Left lobe of liver (tissue), 2 donors: ENCODE measurements around the gene CYP4F2. TPM values are rescaled to one million over a fixed set of nuclear protein-coding genes. Genes with fewer than 3 reads are reported as not detected.
"Not testable (repeated sequence)": the region's sequence is repeated elsewhere in the genome, so short reads cannot be mapped to it uniquely, and the experiment has no call there.

Source experiments
- ATAC-seq: fragments of 200-7000 bp; cut with Tn5 transposase; one replicate; pipeline ENCODE4 v1.9.1; 2020; ENCODE audit warnings: mild to moderate bottlenecking, moderate library complexity
- DNase-seq: peaks from one replicate; pipeline ENCODE4 v3.0.0-alpha.2; 2020; ENCODE audit warnings: low spot score
- total RNA-seq: library from RNA; stranded (reverse); gene quantifications from one replicate; pipeline ENCODE4 v1.2.1, GENCODE V29; 2021
- donor health status: DM: no; HTN: no; CAD: no; lungs with moderate emphysema.
- donor health status: DM: no; HTN: yes; CAD: no.

The CYP4F2 gene, protein sequence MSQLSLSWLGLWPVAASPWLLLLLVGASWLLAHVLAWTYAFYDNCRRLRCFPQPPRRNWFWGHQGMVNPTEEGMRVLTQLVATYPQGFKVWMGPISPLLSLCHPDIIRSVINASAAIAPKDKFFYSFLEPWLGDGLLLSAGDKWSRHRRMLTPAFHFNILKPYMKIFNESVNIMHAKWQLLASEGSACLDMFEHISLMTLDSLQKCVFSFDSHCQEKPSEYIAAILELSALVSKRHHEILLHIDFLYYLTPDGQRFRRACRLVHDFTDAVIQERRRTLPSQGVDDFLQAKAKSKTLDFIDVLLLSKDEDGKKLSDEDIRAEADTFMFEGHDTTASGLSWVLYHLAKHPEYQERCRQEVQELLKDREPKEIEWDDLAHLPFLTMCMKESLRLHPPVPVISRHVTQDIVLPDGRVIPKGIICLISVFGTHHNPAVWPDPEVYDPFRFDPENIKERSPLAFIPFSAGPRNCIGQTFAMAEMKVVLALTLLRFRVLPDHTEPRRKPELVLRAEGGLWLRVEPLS
- total RNA-seq, result 228 TPM

DNA sequence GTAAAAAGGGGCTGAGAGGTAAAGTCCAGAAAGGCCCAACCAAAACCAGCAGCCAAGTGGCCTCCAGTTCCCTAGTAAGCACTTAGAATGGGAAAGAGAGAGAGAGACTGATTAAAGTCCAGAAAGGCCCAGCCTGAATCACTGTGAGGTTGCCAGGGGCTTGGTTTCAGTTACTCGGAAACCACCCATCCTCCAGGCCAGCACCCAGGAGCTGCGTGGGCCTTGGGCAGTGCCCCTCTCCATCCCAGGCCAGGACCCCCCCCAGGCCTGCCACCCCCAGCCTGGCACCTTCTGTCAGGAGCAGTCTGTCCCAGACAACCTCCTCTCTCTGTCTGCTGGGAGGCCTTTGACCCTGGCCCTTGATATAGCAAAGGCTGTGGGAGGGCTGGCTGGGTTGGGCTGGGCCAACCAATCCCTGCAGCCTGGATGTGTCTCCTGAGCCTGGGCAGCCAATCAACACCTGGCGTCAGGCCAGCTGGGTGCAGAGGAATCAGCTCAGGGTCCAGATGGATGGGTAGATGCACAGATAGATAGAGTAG lies at the start of gene CYP4F2:
CYP4F2 (minus strand) TSS at position 337 of the 539 bp plus-strand sequence. CDS start 463 bp downstream, outside the sequence.
- DNase-seq, result peak; percentile 97
- ATAC-seq, result peak; percentile 93

DNA sequence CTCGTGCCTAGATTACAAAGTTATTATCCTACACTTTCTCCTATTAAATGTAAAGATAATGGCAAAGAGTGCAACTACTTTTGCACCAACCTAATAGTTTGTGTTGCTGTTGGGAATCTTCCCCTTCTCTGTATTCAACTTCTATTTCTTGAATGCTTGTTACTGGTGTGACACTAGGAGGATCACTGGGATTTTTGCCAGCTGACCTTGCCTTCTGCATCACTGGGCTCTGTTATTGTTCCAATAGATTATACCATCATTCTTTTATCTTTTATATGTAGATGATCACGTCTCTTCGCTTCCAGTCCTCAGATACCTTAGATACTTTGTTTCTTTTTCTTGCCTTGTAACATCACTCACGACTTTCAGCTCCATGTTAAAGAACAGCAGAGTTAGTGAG lies 47.4 kb upstream of the CYP4F2 start:
- DNase-seq (no peak), ATAC-seq (peak; percentile 37)

DNA sequence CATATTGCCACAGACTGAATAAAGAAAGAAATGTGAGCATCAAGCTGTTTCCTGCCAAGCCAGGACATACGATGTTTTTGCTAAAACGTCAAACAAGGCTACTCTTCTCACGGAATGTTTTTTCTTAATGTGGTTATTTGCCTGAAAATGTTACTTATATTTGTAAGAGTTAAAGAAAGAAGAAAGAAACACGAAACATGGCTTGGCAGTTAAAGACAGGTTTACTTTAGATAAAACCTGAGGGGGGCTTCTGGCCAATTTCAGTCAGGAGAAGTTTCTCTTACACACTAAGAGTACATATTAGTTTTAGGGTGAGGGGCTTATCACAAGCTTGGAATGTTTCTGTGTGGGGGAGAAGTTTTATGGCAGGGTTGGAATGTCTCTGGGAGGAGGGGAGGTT lies 46.5 kb upstream of the CYP4F2 start:
- ATAC-seq (no peak), DNase-seq (no peak)

DNA sequence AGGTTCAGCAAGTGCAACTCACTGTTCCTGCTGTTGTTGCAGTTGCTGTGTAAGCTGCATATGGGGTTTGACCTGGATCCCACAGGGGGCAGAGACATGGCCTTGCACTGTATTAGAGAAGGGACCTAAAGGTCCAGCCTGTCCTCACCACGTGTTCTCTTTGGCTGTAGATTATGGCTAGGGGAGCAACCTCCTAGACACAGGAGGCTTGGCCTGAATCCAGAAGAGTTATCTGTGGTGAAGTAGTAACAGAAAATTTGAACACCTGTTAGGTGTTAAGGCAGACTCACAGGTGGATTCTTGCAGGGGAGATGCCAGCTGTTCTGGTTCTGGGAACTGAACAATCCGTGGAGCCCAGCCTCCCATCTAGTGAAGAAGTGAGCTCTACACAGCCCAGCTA lies 39.9 kb upstream of the CYP4F2 start:
- no peak for DNase-seq
- no peak for ATAC-seq

DNA sequence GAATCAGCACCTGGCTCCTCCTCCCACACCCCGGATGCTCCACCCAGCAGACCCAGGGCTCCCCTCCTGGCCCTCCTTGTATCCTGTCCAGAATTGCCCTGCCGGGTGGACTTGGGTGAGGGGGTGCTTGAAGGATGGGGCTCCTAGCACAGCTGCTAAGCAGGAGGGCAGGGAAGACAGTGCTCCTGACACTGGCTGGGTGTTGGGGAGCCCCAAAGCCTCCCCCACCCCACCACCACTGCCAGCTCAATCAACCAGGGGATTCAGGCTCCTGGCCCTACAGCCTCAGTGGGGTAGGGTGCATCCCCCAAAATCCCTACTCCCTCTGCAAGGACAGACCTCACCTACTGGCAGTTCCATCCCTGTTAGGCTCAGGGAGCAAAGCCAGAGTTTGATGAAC lies 39.1 kb upstream of the CYP4F2 start:
- DNase-seq, result no peak
- ATAC-seq, result no peak

DNA sequence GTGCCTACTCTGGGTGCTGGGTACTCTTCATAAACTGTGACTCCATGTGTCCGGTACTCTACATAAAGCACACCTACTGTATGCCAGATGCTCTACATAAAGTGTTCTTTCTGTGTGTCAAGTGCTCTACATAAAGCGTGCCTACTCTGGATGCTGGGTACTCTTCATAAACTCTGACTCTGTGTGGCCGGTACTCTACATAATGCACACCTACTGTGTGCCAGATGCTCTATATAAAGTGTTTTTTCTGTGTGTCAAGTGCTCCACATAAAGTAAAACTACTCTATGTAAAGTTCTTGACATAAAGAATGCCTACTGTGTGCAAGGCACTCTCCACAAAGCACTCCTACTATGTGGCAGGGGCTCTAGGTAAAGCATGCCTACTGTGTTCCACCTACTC lies 38.3 kb upstream of the CYP4F2 start:
- peak; percentile 33 for DNase-seq
- ATAC-seq, result no peak

DNA sequence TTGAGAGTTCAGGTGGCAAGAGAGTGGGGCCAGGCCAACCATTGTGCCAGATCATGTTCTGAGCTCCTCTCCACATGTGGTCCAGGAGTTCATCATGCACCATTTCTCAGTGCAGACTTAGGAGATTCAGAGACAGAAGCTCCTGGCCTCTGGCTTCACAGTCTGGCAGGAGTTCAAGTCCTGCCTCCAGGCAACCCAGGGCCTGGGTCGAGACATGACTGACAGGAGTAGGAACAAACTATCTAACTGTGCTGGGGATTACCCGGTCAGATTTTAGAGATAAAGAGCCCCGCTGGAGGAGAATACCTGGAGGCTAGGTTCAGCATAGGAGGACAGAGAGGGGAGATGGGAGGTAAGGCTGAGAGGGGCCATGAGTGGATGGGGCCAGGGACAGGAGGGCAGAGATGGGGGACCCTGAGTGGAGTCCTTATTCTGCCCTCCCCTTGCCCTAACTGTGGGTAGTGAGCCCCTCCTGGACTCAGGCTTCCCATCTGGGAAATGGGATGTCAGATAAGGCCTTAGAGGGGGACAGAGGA lies 37.4 kb upstream of the CYP4F2 start:
- ATAC-seq, result peak; percentile 55
- DNase-seq, result peak; percentile 68

DNA sequence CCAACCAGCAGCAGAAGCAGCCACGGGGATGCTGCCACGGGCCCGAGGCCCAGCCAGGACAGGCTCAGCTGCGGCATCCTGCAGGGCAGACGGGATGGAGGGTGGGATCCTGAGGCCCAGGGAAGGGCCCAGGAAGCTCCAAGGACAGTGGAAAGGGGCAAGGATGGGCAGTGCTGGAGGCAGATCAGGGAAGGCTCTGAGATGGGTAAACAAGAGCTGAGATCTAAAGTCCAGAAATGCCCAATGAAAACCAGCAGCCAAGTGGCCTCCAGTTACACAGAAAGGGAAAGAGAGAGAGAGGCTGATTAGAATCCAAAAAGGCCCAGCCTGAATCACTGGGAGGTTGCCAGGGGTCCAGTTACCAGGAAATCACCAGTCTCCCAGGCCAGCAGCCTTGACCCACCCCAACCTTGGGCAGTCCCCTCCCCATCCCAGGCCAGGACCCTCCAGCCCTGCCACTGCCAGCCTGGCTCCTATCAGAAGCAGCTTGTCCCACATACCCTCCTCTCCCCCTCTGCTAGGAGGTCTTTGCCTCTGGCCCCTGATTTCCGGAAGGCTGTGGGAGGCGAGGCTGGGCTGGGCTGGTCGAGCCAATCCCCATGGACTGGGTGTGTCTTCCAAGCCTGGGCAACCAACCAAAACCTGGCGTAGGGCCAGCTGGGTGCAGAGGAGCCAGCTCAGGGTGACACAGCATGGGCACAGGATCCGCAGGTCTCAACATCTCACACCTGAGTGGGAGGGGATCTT lies 36.6 kb upstream of the CYP4F2 start, which contains the start of gene CYP4F11:
CYP4F11 (minus strand) TSS at position 198 of the 747 bp plus-strand sequence; CDS start at position 77, 121 bp downstream.
- ATAC-seq, result peak; percentile 83
- DNase-seq, result peak; percentile 97

DNA sequence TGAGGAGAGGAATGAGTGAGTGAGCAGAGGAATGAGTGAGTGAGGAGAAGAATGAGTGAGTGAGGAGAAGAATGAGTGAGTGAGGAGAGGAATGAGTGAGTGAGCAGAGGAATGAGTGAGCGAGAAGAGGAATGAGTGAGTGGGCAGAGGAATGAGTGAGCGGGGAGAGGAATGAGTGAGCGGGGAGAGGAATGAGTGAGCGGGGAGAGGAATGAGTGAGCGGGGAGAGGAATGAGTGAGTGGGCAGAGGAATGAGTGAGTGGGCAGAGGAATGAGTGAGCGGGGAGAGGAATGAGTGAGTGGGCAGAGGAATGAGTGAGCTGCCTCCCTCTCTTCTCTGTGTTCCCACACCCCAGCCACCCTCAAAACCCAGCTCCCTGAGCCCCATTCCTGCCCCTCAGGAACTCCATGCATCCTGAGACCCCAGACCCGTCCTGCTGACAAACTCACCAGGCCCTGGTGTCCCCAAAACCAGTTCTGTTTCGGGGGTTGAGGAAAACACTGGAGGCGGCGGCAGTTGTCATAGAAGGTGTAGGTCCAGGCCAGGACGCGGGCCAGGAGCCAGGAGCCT lies 36.0 kb upstream of the CYP4F2 start:
- DNase-seq, ATAC-seq: not testable (repeated sequence)

DNA sequence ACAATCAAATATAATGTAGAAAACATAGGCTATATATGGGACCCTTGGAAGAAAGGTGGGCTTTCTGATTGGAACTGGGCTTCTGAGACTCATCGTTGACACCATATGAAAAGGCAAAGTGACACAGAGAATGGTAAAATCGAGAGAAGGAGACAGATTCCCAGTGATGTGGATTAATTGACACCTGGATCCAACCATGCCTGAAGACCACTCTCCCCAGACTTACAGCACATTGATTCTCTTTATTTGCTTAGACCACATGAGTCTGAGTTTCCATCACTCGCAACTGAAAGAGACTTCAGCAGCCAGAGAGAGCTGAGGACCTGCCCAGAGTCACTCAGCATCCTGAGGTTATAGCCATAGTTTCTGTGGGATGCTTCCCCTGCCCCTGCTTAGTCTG lies 30.4 kb upstream of the CYP4F2 start:
- ATAC-seq, result no peak

DNA sequence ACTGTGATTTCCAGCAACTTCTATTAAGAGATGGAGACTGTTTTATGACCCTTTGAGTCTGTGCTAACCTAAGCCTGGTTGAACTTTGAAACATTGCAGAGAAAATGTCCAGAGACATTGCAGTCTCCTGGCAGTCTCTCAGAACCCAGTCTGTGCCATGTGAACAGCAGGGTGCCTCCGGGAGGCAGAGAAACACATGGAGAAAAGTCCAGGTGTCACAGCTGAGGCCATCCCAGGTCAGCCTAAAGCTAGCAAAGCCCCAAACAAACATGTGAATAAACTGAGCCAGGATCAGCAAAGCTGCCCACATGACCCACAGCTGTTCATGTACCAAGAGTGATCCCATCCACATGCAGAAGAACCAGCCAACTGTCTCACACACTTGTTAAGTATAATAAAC lies 28.6 kb upstream of the CYP4F2 start:
- DNase-seq (peak; percentile 93), ATAC-seq (peak; percentile 88)

More for the DNA sequence above, 30.4 kb upstream of the CYP4F2 start:
- no peak for DNase-seq

DNA sequence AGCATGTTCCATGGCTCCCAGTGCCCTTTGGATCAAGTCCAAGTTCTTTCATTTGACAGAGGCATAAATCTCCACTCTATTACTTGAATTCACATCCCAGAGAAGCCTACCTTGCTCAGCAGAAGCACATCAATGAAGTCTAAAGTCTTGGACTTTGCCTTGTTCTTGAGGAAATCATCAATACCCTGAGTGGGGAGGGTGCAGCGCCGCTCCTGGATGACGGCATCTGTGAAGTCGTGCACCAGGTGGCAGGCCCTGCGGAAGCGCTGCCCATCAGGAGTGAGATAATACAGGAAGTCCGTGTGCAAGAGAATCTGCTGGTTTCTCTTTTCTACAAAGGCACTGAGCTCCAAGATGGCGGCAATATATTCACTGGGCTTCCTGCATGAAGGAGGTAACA lies 25.8 kb upstream of the CYP4F2 start:
- peak; percentile 35 for DNase-seq
- ATAC-seq, result no peak

DNA sequence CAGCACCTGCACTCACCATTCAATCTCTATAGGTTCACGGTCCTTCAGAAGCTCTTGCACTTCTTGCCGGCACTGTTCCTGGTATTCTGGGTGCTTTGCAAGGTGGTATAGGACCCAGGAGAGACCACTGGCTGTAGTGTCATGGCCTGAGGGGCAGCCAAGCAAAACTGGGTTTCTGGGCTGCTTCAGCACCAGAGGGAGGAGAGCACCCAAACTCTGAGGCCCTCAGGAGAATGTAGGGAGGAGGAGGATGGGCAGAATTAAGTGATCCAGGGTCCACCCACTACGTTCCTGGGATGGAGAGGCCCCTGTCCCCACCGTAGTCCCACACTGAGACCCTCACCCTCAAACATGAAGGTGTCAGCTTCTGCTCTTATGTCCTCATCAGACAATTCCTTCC lies 24.1 kb upstream of the CYP4F2 start:
- ATAC-seq (no peak), DNase-seq (peak; percentile 26)

DNA sequence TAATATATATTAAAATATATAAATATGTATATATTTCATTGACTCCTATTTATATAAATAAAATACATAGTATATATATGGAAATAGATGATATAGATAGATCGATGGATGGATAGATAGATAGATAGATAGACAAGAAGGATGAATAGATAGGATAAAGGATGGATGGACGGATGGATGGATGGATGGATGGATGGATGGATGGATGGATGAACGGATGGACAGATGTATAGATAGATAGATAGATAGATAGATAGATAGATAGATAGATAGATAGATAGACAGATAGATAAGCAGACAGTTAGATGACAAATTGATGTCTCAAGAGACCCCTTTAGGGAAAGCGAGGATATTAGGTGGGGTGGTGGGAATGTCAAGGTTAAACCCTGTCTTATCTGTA lies 21.4 kb upstream of the CYP4F2 start:
- DNase-seq, result no peak
- no peak for ATAC-seq

DNA sequence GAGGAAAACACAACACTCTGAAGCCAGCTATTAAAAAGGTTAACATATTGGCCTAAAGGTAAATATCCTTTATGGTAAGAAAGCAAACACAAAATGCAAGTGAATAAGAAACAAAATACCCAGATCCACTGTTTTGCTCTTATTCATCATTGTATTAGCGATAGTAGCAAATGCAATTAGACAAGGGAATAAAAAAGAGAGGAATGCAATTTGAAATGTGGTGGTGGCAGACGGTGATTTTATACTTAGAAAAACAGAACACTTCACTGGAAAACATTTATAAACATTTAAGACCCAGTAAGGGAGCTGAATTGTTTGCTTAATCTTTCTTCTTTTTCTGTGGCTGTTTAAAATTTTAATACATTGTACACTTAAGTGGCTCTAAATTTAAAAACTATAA lies 17.2 kb upstream of the CYP4F2 start:
- ATAC-seq, result no peak

DNA sequence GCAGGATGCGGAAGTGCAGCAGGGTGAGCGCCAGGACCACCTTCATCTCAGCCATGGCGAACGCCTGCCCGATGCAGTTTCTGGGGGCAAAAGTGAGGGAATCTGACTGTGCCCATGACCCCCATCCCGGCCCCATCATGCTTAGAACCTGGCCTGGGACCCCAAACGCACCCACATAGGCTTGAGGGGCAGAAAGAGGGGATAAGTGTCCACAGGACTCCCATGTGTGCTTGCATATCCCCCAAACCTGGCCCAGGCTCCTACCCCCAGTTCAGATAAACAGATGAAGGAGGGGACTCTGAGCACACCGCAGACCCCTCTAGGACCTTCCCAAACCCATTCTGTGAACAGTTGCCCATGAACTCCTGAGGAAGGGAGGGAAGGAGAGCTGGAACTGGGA lies 16.0 kb upstream of the CYP4F2 start:
- DNase-seq (no peak), ATAC-seq (no peak)

More for the DNA sequence above, 17.2 kb upstream of the CYP4F2 start:
- DNase-seq, result no peak

DNA sequence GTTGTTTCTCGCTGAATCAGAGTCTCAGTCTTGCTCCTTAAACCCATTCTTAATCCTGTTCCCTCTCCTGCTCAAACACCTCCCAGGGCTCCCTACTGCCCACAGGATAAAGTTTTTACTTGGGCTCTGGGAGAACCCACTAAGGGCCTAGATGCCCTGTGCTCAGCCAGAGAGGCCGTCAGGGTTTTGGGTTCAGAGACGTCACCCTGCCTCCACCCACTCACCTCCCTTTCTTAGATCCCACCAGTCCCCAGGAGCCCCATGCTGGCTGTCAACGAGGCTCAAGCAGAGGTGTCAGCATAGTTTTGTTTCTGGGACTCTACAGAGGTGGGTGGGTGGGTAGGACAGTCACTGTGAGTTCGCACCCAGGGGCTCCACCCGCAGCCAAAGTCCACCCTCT lies 15.5 kb upstream of the CYP4F2 start:
- no peak for ATAC-seq
- no peak for DNase-seq

DNA sequence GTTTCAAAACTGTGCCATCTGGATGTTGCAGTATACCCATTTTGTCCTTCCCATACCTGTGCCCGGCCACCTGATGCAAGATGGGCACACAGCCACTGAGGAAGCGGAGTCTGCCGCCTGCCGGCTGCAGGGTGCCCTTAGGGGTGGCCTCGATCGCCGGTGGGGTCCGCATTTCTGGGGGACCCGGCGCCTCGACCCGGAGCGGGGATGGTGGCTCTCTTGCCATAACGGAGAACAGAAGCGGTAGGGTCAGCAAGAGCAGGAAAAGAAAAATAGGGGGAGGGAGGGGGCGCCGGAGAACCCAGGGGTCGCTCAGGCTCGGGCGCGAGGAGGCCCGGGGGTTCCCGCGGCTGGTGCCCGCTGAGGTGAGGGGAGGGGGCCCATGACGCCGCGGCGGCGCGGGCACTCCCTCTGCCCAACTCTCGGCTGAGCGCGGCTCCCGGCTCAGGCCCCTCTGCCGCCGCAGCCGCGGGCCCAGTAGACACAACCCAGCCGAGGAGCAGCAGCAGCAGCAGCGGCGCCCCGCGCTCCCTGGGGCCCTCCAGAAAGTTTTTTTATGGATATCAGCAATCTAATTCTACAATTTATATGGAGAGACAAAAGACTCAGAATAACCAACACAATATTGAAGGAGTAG lies 13.8 kb upstream of the CYP4F2 start:
- DNase-seq, result no peak
- ATAC-seq, result peak; percentile 38

DNA sequence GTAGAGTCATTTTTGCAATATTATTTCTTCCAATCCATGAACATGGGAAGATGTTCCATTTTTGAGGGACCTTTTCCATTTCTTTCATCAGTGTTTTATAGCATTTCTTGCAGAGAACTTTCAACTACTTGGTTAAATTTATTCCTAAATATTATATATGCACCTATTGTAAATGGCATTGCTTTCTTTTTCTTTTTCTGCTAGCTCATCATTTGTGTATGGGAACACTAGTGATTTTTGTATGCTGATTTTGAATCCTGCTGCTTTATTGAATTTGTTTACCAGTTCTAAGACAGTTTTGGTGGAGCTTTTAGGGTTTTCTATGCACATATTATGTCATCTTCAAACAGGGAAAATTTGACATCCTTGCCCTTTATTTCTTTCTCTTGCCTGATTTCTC lies 7.2 kb upstream of the CYP4F2 start:
- DNase-seq (no peak), ATAC-seq (no peak)

DNA sequence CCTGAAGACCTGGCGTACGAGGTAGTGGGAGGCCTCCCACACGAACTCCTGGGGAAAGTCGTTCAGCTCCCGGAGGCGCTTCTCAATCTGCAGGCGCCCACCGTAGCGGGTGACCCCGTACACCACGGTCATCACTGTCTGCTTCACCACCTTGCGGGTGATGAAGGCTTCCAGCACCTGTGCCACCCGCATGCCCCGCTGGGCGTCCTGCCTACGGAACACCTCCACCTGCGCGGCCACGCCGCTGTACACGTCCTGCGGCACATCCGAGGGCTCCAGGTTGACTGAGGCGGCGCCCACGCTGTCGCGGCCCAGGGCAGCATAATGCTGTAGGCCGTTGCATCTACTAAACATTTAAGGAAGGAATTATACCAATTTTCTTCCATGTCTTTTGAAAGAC lies 5.0 kb upstream of the CYP4F2 start:
- not testable (repeated sequence) for DNase-seq, ATAC-seq
